Heart left ventricle (tissue), 13 donors: ENCODE data around the gene CD36.

ENCODE experiments used
- CTCF ChIP-seq, 12 donors: fragments of 200-600 bp; sonication (generic) in 4 of 12; IDR thresholded peaks; one replicate each; pipeline versions ENCODE4 v1.5.0 to v1.8.0; 2018 to 2022; ENCODE audit warnings: antibody characterized with exemption in 12 of 12, mild to moderate bottlenecking in 5 of 12
- POLR2A ChIP-seq, 2 donors: fragments of 450-650 bp; IDR thresholded peaks; one replicate each; pipeline ENCODE4 v1.6.1; 2017; ENCODE audit warnings: antibody characterized with exemption in 2 of 2, mild to moderate bottlenecking in 2 of 2, moderate library complexity in 2 of 2
- donor health status: ischemic (EF 13 %, LVEDD 7.1; RV severe dilation, severe dysfunction).
- donor health status: DM: no; HTN: yes; CAD: no.
- donor health status: DM: no; HTN: no; CAD: no.
- donor health status: ischemic (EF 25% LVEDD 6.9; RV normal size, moderate dysfunction).
- donor health status: ischemic (EF 25% LVEDD 5.7; RV mildly dilated, moderate dysfunction).
- donor health status: ischemic (EF 35%, LVEDD 5.7; RV mildly dilated, moderate dysfunction).
- donor health status: nonischemic (EF 11% LVEDD 7.7; RV severe dilation, severe dysfunction).
- donor health status: DM: yes; HTN: yes; CAD: no.
- donor health status: PGD.
- donor health status: ischemic (EF 29% LVEDD 5.4; RV normal size, mild dysfunction).
- donor health status: nonischemic (EF 23%, LVEDD 6.1; RV moderate dilation, normal function).

GRCh38 chr7:80601999-80602398, 36.4 kb upstream of the CD36 start:
- TF ChIP-seq CTCF (IDR thresholded peaks at IDR 0.05) (no peak), POLR2A (IDR thresholded peaks at IDR 0.05) (no peak)
